HepG2 (cell line): ENCODE results near the gene TBC1D16. TPM values are rescaled to one million over a fixed set of nuclear protein-coding genes. Genes with fewer than 3 reads are reported as not detected.
A peak's percentile ranks its signal among the peaks of the same experiment; 100 is the strongest.

Experiments used
- ATRX ChIP-seq: sonication (generic); formaldehyde crosslinking; IDR thresholded peaks from 2 replicates; pipeline ENCODE4 v1.4.0; 2020; ENCODE audit warnings: missing genetic modification reagents, borderline replicate concordance
- CREM ChIP-seq, 2 experiments: sonication (generic) in 1 of 2; formaldehyde crosslinking in 1 of 2; IDR thresholded peaks; 2 replicates each; pipeline versions ENCODE4 v1.4.0 to v1.6.1; 2016 to 2020; ENCODE audit warnings: antibody characterized with exemption in 1 of 2, mild to moderate bottlenecking in 1 of 2, missing genetic modification reagents in 1 of 2
- HOXA9 ChIP-seq: sonication (generic); formaldehyde crosslinking; IDR thresholded peaks from 2 replicates; pipeline ENCODE4 v1.8.1; 2022; ENCODE audit warnings: missing genetic modification reagents, mild to moderate bottlenecking, moderate library complexity, borderline replicate concordance
- MBD4 ChIP-seq: IDR thresholded peaks from 2 replicates; pipeline ENCODE4 v1.6.1; 2012; ENCODE audit warnings: low read length, inconsistent platforms, borderline replicate concordance
- MEIS1 ChIP-seq: sonication (generic); formaldehyde crosslinking; IDR thresholded peaks from 2 replicates; pipeline ENCODE4 v1.9.0; 2021; ENCODE audit warnings: mild to moderate bottlenecking, missing genetic modification reagents, moderate library complexity, borderline replicate concordance
- NAIF1 ChIP-seq: sonication (generic); formaldehyde crosslinking; IDR thresholded peaks from 2 replicates; pipeline ENCODE4 v1.5.0; 2020; ENCODE audit warnings: mild to moderate bottlenecking, missing genetic modification reagents, borderline replicate concordance
- SOX13 ChIP-seq, 3 experiments: fragments of 450-650 bp in 1 of 3; sonication (generic) in 1 of 3; formaldehyde crosslinking in 1 of 3; IDR thresholded peaks in 2 of 3; conservative IDR thresholded peaks in 1 of 3; 2 replicates each; pipeline versions ENCODE4 v1.5.0 to v1.6.1; 2016 to 2020; ENCODE audit warnings: antibody characterized with exemption in 1 of 3, mild to moderate bottlenecking in 1 of 3, missing compliant biosample characterization in 1 of 3, missing genetic modification reagents in 1 of 3, moderate library complexity in 1 of 3
- SYNCRIP ChIP-seq: fragments of 200-400 bp; formaldehyde crosslinking; IDR thresholded peaks from 2 replicates; pipeline ENCODE4 v1.6.1; 2018; ENCODE audit warnings: mild to moderate bottlenecking, low read depth, low read length; ENCODE audit not compliant: insufficient read depth
- TFDP2 ChIP-seq: sonication (generic); formaldehyde crosslinking; IDR thresholded peaks from 2 replicates; pipeline ENCODE4 v1.4.0; 2020; ENCODE audit warnings: missing genetic modification reagents
- THAP9 ChIP-seq: sonication (generic); formaldehyde crosslinking; IDR thresholded peaks from 2 replicates; pipeline ENCODE4; 2020; ENCODE audit warnings: missing genetic modification reagents, mild to moderate bottlenecking, borderline replicate concordance
- ZNF441 ChIP-seq: sonication (generic); formaldehyde crosslinking; IDR thresholded peaks from 2 replicates; pipeline ENCODE4 v1.7.0; 2021; ENCODE audit warnings: missing genetic modification reagents, borderline replicate concordance
- ZNF75D ChIP-seq: sonication (generic); formaldehyde crosslinking; IDR thresholded peaks from 2 replicates; pipeline ENCODE4 v1.8.1; 2023; ENCODE audit warnings: missing genetic modification reagents, mild to moderate bottlenecking, borderline replicate concordance
- ZNF841 ChIP-seq: sonication (generic); formaldehyde crosslinking; IDR thresholded peaks from 2 replicates; pipeline ENCODE4 v1.8.1; 2023; ENCODE audit warnings: missing genetic modification reagents, borderline replicate concordance
- polyA plus RNA-seq, 8 experiments: library from polyadenylated mRNA; depleted of rRNA in 3 of 8; stranded (reverse) in 7 of 8; unstranded in 1 of 8; fragments of >200 nt; fragmentation: Illumina TruSeq in 4 of 8; extraction: Trizol in 4 of 8; gene quantifications; 2 replicates each; pipeline versions ENCODE4 v1.2.1 to v1.2.3, GENCODE V29; 2011 to 2016; ENCODE audit warnings: low read depth in 4 of 8, missing spikeins in 1 of 8, mixed read lengths in 1 of 8; ENCODE audit not compliant: insufficient read depth in 1 of 8
- total RNA-seq, 5 experiments: library from RNA; depleted of rRNA; stranded (reverse); fragments of >200 nt; fragmentation: Illumina TruSeq; extraction: Trizol; gene quantifications; 2 replicates each; pipeline ENCODE4 v1.2.3, GENCODE V29; 2016; ENCODE audit warnings: low read depth in 1 of 5
- TF ChIP-seq, protein P1 (sequence below): sonication (generic); formaldehyde crosslinking; IDR thresholded peaks from 2 replicates; pipeline ENCODE4 v1.4.0; 2020; ENCODE audit warnings: missing genetic modification reagents
- TF ChIP-seq, protein P2 (sequence below): sonication (generic); formaldehyde crosslinking; IDR thresholded peaks from 2 replicates; pipeline ENCODE4 v1.4.0; 2020; ENCODE audit warnings: mild to moderate bottlenecking, missing genetic modification reagents

Gene TBC1D16
- total and polyA plus RNA-seq, 2 of the 13 experiments (the other 11 are each of a cell fraction or from before 2014, with no cell fraction given), result 14.9 to 24.9 TPM

- TF ChIP-seq SOX13 (IDR thresholded peaks at IDR 0.05), result no peak
- TF ChIP-seq SOX13 (CRISPR knock-in tag; conservative IDR thresholded peaks at IDR 0.05 in 1 of 2, IDR thresholded peaks at IDR 0.05 in 1 of 2), result peak in 1 of 2 experiments; percentile 46; a peak in 1 of 4 replicates
- no peak for TF ChIP-seq CREM (IDR thresholded peaks at IDR 0.05)
- TF ChIP-seq CREM (CRISPR knock-in tag; IDR thresholded peaks at IDR 0.05), result no peak
- 0 out of 2 replicates have a peak, but pooled peaks have one; percentile 48 for TF ChIP-seq TFDP2 (CRISPR knock-in tag)
- TF ChIP-seq, protein P1, sequence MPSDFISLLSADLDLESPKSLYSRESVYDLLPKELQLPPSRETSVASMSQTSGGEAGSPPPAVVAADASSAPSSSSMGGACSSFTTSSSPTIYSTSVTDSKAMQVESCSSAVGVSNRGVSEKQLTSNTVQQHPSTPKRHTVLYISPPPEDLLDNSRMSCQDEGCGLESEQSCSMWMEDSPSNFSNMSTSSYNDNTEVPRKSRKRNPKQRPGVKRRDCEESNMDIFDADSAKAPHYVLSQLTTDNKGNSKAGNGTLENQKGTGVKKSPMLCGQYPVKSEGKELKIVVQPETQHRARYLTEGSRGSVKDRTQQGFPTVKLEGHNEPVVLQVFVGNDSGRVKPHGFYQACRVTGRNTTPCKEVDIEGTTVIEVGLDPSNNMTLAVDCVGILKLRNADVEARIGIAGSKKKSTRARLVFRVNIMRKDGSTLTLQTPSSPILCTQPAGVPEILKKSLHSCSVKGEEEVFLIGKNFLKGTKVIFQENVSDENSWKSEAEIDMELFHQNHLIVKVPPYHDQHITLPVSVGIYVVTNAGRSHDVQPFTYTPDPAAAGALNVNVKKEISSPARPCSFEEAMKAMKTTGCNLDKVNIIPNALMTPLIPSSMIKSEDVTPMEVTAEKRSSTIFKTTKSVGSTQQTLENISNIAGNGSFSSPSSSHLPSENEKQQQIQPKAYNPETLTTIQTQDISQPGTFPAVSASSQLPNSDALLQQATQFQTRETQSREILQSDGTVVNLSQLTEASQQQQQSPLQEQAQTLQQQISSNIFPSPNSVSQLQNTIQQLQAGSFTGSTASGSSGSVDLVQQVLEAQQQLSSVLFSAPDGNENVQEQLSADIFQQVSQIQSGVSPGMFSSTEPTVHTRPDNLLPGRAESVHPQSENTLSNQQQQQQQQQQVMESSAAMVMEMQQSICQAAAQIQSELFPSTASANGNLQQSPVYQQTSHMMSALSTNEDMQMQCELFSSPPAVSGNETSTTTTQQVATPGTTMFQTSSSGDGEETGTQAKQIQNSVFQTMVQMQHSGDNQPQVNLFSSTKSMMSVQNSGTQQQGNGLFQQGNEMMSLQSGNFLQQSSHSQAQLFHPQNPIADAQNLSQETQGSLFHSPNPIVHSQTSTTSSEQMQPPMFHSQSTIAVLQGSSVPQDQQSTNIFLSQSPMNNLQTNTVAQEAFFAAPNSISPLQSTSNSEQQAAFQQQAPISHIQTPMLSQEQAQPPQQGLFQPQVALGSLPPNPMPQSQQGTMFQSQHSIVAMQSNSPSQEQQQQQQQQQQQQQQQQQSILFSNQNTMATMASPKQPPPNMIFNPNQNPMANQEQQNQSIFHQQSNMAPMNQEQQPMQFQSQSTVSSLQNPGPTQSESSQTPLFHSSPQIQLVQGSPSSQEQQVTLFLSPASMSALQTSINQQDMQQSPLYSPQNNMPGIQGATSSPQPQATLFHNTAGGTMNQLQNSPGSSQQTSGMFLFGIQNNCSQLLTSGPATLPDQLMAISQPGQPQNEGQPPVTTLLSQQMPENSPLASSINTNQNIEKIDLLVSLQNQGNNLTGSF (CRISPR knock-in tag), result no peak
- TF ChIP-seq SYNCRIP, result no peak
- no peak for TF ChIP-seq ZNF75D
- TF ChIP-seq ZNF841 (CRISPR knock-in tag), result no peak
- peak; percentile 67; the same call in 1 of the 2 replicates for TF ChIP-seq THAP9
- no peak for TF ChIP-seq ATRX (CRISPR knock-in tag)
- TF ChIP-seq MEIS1, result no peak
- TF ChIP-seq, protein P2, sequence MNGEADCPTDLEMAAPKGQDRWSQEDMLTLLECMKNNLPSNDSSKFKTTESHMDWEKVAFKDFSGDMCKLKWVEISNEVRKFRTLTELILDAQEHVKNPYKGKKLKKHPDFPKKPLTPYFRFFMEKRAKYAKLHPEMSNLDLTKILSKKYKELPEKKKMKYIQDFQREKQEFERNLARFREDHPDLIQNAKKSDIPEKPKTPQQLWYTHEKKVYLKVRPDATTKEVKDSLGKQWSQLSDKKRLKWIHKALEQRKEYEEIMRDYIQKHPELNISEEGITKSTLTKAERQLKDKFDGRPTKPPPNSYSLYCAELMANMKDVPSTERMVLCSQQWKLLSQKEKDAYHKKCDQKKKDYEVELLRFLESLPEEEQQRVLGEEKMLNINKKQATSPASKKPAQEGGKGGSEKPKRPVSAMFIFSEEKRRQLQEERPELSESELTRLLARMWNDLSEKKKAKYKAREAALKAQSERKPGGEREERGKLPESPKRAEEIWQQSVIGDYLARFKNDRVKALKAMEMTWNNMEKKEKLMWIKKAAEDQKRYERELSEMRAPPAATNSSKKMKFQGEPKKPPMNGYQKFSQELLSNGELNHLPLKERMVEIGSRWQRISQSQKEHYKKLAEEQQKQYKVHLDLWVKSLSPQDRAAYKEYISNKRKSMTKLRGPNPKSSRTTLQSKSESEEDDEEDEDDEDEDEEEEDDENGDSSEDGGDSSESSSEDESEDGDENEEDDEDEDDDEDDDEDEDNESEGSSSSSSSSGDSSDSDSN (CRISPR knock-in tag), result peak; percentile 49
- TF ChIP-seq NAIF1, result no peak
- TF ChIP-seq ZNF441, result peak; percentile 51; the same call in 1 of the 2 replicates
- TF ChIP-seq MBD4, result no peak
- no peak for TF ChIP-seq HOXA9 (CRISPR knock-in tag)
Observed at GRCh38 chr17:80008383-80008840, 27.3 kb downstream of the TBC1D16 start (continued).
